Kidney capillary endothelial cell (primary cell): ENCODE results near the gene MEIKIN.
"Not testable (repeated sequence)": the region's sequence is repeated elsewhere in the genome, so short reads cannot be mapped to it uniquely, and the experiment has no call there.

Experiments used
- DNase-seq: peaks from one replicate; pipeline ENCODE4 v3.0.0-alpha.2; 2018; ENCODE audit warnings: low spot score

Gene MEIKIN

GRCh38 chr5:131902266-131902665 is 43.2 kb downstream of the MEIKIN start:
- not testable (repeated sequence) for DNase-seq

GRCh38 chr5:131899686-131900085 is 45.8 kb downstream of the MEIKIN start:
- DNase-seq, result no peak

GRCh38 chr5:131883984-131884383 is 61.5 kb downstream of the MEIKIN start:
- DNase-seq, result no peak

GRCh38 chr5:131879705-131880104 is 65.8 kb downstream of the MEIKIN start:
- no peak for DNase-seq

GRCh38 chr5:131877873-131878272 is 67.6 kb downstream of the MEIKIN start:
- no peak for DNase-seq

GRCh38 chr5:131871251-131871650 is 74.2 kb downstream of the MEIKIN start:
- not testable (repeated sequence) for DNase-seq

- no peak for DNase-seq
Measured at GRCh38 chr5:131867524-131867923, 77.9 kb downstream of the MEIKIN start.

GRCh38 chr5:131863700-131864099 is 81.8 kb downstream of the MEIKIN start:
- no peak for DNase-seq

GRCh38 chr5:131857388-131857787 is 88.1 kb downstream of the MEIKIN start:
- no peak for DNase-seq

- no peak for DNase-seq
Measured at GRCh38 chr5:131855452-131855851, 90.0 kb downstream of the MEIKIN start.

- no peak for DNase-seq
Measured at GRCh38 chr5:131854134-131854533, 91.3 kb downstream of the MEIKIN start.

- no peak for DNase-seq
Measured at GRCh38 chr5:131848662-131849061, 96.8 kb downstream of the MEIKIN start.

- no peak for DNase-seq
Measured at GRCh38 chr5:131846536-131846935, 98.9 kb downstream of the MEIKIN start.

GRCh38 chr5:131845828-131846227 is 99.6 kb downstream of the MEIKIN start:
- DNase-seq, result no peak

GRCh38 chr5:131842971-131843370 is 102.5 kb downstream of the MEIKIN start:
- DNase-seq, result not testable (repeated sequence)

- not testable (repeated sequence) for DNase-seq
Measured at GRCh38 chr5:131832702-131833101, 112.8 kb downstream of the MEIKIN start.

- DNase-seq, result no peak
Measured at GRCh38 chr5:131825404-131826013, 120.0 kb downstream of the MEIKIN start.

GRCh38 chr5:131824631-131825030 is 120.8 kb downstream of the MEIKIN start:
- no peak for DNase-seq

GRCh38 chr5:131821221-131821620 is 124.2 kb downstream of the MEIKIN start:
- no peak for DNase-seq

GRCh38 chr5:131818001-131818724 is 127.3 kb downstream of the MEIKIN start:
- no peak for DNase-seq

- peak; percentile 76 for DNase-seq
Measured at GRCh38 chr5:131814990-131815389, 130.5 kb downstream of the MEIKIN start.

GRCh38 chr5:131812371-131813160 is 132.9 kb downstream of the MEIKIN start:
- no peak for DNase-seq
